ENCODE measurements around the gene DRAXIN.

The DRAXIN gene

DNA sequence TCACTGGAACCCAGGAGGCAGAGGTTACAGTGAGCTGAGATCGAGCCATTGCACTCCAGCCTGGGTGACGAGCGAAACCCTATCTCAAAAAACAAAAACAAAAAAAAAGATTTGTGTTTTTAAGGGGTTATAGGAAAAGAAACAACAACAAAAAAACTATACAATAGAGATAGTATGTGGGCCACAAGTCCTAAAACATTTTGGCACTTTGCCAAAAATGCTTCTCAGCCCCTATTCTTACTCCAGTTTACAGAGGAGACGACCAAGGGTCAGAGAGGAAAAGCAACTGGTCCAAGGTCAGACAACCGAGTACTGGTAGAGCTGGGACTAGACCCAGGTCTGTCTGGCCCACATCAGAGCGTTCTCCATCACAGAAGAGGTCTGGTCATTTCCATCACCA is 33.9 kb upstream of the DRAXIN start:
- no peak for DNase-seq (ENCODE audit: low spot score)

DNA sequence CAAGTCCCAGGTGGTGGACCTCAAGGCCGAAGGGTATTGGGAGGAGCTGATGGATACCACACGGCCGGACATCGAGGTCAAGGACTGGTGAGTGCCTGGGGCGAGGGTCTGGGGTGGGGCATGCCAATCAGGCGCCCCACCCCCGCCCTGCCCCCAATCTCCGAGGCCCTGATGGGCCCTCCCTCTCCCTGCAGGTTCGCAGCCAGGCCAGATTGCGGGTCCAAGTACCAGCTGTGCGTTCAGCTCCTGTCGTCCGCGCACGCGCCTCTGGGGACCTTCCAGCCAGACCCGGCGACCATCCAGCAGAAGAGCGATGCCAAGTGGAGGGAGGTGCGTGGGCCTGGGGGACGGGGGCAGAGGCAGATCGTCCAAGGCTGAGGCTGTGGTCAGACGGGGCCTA is 33.0 kb upstream of the DRAXIN start:
- DNase-seq (ENCODE audit: low spot score): no peak

GRCh38 chr1:11659748-11660147 is 31.8 kb upstream of the DRAXIN start:
- DNase-seq (ENCODE audit: low spot score): no peak

- no peak for DNase-seq (ENCODE audit: low spot score)
These were observed 30.4 kb upstream of the DRAXIN start for GRCh38 chr1:11661103-11661502.

DNA sequence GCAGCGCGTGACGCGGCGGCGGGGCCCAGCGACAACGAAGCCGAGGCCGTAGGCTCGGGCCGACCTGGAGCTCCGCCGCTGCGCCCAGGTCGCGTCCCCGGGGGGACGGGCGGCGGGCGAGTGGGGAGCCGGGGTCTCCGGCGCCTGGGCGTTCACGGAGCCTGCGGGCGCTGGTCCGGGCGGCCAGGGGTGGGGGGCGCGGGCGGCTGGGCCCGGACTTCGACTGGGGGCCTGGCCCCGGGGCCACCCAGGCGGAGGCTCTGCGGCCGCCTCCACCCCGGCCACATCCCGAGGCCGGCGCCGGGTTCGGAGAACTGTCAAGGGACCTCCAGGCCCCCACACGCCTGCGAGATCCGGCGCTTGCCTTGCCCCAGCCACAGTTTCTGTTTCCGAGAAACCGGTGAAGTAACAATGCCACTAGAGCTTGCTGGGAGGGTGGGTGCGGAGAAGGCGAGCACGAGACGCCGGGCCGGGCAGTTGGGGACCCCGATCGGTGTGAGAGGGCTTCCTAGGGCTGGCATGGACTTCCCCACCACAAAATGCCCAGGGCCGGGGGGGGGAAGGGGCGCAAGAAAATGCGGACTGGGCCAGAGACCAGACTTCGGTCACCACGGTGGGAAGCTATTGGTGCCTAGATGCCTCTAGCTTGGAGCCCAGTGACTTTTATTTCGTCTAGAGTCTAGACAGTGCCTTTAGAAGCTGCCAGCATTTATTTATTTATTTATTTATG is 27.0 kb upstream of the DRAXIN start:
- DNase-seq (ENCODE audit: low spot score): no peak

GRCh38 chr1:11668516-11668915 is 23.0 kb upstream of the DRAXIN start:
- no peak for DNase-seq (ENCODE audit: low spot score)

DNA sequence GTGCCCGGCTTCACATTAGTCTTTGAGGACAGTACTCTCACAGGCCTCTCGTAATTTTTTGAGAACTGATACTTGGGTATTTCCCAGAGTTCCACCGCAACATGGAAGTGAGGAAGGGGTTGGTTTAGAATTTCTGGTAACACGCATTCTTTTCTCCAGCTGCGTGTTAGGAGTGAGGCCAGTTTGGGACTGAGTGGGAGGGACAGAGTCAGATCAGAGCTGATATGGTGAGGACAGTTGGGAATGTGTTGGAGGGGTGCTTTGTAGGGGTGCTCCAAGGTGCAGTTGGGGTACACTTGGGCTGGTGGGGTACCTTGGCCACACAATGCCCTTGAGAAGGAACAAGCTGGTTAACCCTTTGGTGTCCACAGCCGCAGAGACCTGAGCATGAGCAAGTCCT is 20.8 kb upstream of the DRAXIN start:
- DNase-seq (ENCODE audit: low spot score): no peak

DNA sequence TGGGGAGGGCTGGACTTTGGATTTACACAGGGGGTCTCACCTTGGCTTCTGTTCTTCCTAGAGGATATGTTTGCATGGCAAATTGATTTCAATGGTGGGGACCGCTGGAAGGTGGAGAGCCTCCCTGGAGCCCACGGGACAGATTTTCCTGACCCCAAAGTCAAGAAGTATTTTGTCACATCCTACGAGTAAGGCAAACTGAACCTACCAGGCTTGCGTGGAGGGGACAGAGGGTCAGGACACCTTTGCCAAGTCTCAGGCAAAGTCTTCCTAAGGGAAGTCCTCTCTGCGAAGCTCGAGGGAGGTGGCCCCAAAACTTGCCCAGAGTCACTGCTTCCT is 20.3 kb upstream of the DRAXIN start:
- DNase-seq (ENCODE audit: low spot score): no peak

GRCh38 chr1:11671544-11672286 is 19.8 kb upstream of the DRAXIN start:
- no peak for DNase-seq (ENCODE audit: low spot score)

DNA sequence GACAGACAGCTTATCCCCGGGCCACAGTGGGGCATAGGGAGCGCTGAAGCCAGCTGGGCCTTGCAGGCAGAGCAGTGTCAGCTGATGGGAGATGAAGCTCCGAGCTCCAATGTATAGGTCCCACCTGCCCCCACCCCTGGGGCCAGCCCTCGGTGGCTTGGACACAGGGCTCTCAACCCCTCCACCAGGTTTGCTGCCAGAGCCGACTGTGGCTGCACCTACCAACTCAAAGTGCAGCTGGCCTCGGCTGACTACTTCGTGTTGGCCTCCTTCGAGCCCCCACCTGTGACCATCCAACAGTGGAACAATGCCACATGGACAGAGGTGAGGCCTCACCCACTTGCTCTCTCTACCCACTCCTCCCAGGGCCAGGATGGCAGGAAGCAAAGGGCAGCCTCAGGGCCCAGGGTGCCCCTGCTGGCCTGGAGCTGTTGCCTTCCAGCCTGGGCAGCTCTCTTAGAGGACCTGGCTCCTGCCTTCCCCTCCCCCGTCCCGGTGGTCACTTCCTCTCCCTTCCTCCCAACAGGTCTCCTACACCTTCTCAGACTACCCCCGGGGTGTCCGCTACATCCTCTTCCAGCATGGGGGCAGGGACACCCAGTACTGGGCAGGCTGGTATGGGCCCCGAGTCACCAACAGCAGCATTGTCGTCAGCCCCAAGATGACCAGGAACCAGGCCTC is 18.3 kb upstream of the DRAXIN start:
- DNase-seq (ENCODE audit: low spot score): no peak

DNA sequence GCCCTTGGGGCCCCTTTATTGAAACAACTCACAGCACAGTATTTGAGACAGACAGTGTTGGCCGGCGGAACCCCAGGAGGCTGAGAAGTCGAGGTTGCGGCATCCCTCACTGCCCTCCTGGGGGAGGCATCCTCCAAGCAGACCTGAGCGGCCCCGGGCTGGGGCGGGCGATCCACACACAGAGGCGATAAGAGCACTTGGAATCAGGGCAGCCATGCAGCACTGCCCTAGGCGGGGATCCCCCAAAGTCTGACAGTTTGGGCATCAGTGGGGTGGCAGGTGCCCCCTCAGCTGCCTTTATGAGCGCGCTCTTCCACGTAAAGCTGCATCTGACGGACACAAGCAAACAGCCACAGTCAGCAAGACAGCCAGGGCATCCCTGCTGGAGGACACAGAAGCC is 17.0 kb upstream of the DRAXIN start:
- DNase-seq (ENCODE audit: low spot score): no peak

GRCh38 chr1:11675325-11675724 is 16.2 kb upstream of the DRAXIN start:
- DNase-seq (ENCODE audit: low spot score): no peak

GRCh38 chr1:11676386-11677103 is 15.0 kb upstream of the DRAXIN start:
- no peak for DNase-seq (ENCODE audit: low spot score)

DNA sequence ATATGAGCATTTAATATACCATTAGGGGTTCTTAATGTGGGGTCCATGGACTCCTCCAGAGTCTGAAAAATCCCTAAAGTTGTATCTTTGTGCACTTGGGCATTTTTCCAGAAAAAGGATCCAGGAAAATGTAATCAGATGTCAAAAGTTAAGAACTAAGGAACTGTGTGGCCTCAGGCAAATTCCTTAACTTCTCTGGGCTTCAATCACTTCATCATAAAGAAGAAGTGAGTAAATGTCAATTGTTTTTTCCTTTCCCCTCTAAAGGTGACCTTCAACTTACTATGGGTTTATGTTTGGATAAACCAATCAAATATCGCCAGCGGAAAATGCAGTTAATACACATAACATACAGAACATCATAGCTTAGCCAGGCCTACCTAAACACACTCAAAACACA is 13.1 kb upstream of the DRAXIN start:
- DNase-seq (ENCODE audit: low spot score): no peak

GRCh38 chr1:11680270-11681070 is 11.0 kb upstream of the DRAXIN start:
- no peak for DNase-seq (ENCODE audit: low spot score)

GRCh38 chr1:11681071-11681771 is 10.3 kb upstream of the DRAXIN start, which contains the start of gene MAD2L2:
TSS of gene MAD2L2 (minus strand) at chr1:11681148. CDS start at chr1:11680601, 547 bp downstream.
- DNase-seq (ENCODE audit: low spot score): peak; percentile 94

DNA sequence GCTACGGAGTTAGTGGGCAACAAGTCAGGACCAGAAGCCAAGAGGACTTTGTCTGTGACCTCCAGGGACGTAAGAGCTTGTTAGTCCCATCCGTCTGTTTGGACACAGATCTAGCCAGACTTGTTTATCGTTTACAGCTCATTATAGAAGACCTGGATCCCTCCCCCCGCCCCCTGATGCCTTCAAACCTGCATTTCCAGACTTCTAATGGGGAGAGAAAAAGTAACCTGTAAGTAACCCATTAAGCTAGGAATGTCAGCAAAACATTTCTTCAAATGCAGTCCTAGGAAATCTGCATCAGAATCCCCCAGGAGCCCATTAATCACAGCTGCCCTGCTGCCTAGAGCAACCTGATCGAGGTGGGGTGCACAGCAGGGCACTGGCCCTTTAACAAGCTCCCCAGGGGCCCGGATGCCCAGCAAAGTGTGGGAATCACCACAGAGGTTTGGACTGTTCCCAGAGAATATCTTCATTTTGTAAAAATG is 9.2 kb upstream of the DRAXIN start:
- DNase-seq (ENCODE audit: low spot score): no peak

DNA sequence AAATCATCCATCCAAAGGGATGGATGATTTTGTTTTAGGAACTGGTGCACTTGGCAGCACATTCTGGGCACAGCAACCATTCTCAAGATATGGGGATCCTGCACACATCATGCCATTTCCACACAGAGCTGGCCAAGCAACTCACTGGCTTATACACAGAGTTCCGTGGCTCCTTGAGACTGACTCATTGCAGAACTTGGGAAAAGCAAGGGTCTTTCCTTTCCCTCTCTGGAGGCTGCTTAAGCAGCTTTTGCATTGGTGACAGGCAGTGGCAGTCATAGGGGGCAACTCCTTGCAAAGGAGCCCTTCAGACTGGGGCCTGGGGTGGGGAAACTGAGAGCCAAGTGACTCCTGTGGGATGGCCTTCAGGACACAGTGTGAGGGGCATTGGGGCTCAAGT is 8.7 kb upstream of the DRAXIN start:
- no peak for DNase-seq (ENCODE audit: low spot score)

- no peak for DNase-seq (ENCODE audit: low spot score)
These were observed 7.4 kb upstream of the DRAXIN start for GRCh38 chr1:11684070-11684469.

DNA sequence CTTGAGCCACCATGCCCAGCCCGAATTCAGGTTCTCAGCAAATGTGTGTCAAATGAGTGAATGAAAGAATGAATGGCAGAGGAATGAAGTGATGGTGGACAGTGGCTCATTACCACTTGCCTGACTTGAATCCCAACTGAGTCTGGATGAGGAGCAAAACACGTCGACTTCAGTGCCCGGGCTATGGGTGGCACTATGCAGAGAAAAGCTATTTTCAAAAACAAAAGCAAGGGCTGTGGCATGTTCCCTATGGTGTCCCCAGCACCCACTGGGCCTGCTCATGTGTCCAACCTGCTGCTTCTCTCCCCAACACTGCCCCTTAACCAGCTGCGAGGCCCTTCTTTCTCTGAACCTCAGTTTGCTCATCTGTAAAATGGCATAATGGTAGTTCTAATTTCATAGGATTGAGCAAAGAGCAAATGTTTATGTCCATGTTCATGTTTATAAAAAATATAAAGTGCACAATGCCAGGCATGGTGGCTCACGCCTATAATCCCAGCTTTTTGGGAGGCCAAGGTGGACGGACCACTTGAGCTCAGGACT is 6.2 kb upstream of the DRAXIN start:
- no peak for DNase-seq (ENCODE audit: low spot score)

DNA sequence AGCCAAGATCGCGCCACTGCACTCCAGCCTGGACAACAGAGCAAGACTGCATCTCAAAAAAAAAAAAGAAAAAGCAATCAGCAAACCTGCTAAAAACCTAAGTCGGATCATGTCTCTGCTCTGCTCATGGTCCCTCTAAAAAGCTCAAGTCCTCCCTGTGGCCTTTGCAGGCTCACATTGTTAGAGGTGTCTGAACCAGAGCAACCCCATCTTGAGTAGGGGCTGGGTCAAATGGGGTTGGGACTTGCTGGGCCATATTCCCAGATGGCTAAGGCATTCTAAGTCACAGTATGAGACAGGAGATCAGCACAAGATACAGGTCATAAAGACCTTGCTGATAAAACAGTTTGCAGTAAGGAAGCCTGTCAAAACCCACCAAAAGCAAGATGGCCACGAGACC is 3.0 kb upstream of the DRAXIN start:
- DNase-seq (ENCODE audit: low spot score): no peak

Measured in SW480 (cell line).